ENCODE results near the gene EHBP1L1.

EHBP1L1 gene

DNA sequence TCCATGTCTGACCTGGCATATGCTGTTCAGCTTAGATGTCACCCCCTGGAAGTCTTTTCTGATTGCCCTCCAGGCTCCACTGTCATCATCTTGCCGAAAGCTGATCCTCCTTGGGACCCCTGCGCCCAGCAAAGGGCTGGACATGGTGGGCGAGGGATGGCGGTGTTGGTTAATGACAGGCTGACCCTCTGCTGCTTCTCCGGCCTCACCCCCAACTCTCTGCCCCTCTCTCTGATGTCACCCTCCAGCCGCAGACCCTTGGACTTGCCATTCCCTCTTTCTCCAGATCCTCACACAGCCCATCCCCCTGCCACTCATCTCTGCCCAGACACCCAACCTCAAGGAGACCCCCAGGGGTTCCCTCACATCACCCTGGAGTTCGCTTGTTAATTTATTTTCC is 2.3 kb downstream of the EHBP1L1 start:
- H3K9me3 Mint-ChIP-seq, result no peaks in the 10 kb centered on the region
- peak overlapping the region; percentile 66 for H3K27ac Mint-ChIP-seq
- H3K4me1 Mint-ChIP-seq, result peaks cover 35% of the 10 kb centered on the region
- H3K27me3 Mint-ChIP-seq, result no peaks in the 10 kb centered on the region
- peak overlapping the region; percentile 36 for H3K4me3 Mint-ChIP-seq
- H3K36me3 Mint-ChIP-seq, result no peaks in the 10 kb centered on the region

DNA sequence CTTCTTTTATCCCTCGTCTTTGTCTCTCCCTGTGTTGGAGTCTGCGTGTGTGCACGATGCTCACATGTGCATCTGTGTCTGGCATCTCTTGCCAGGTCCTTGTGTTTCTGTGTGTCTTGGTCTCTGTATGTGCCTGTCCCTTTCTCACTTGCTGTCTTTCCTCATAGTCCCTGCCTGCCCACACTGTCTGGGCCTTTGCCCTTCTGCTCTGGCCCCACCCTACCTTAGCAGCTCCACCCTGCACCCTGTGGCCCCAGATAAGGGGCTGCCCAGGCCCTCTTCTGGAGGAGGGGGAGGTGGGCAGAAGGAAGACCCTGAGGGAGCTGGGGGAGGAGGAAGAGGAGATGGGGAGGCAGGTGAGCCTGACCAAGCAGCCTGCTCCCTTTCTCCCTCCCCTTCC is 2.8 kb downstream of the EHBP1L1 start:
- Mint-ChIP-seq H3K4me1 (peaks cover 32% of the 10 kb centered on the region), H3K36me3 (no peaks in the 10 kb centered on the region), H3K27ac (peak overlapping the region; percentile 66), H3K9me3 (no peaks in the 10 kb centered on the region), H3K4me3 (peak overlapping the region; percentile 3), H3K27me3 (no peaks in the 10 kb centered on the region)

- H3K27me3 Mint-ChIP-seq, result no peaks in the 10 kb centered on the region
- no peak overlapping the region for H3K4me3 Mint-ChIP-seq
- no peaks in the 10 kb centered on the region for H3K9me3 Mint-ChIP-seq
- H3K27ac Mint-ChIP-seq, result no peak overlapping the region
- H3K4me1 Mint-ChIP-seq, result peaks cover 29% of the 10 kb centered on the region
- H3K36me3 Mint-ChIP-seq, result no peaks in the 10 kb centered on the region
These were observed 3.4 kb downstream of the EHBP1L1 start for GRCh38 chr11:65579291-65579690.

DNA sequence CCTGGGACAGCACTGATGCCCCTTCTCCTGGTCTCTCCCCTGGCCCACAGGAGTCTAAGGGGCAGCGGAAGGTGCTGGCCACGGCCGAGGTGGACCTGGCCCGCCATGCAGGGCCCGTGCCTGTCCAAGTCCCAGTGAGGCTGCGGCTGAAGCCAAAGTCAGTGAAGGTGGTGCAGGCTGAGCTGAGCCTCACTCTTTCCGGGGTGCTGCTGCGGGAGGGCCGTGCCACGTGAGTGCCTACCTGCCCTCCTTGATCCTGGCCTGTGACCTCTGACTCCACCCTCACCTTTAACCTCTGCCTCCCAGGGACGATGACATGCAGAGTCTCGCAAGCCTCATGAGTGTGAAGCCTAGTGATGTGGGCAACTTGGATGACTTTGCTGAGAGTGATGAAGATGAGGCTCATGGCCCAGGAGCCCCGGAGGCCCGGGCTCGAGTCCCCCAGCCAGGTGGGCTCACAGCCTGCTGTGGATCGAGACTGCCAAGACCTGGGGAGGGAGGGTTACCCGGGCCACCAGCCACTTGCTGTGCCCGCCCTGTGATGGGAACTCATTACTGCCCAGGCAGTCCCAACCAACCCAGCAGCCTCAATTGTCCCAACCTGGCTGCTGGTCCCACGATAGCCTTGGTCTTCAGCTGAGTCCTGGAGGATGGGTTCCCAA is 4.3 kb downstream of the EHBP1L1 start:
- Mint-ChIP-seq H3K4me1 (peaks cover 23% of the 10 kb centered on the region), H3K27ac (no peak overlapping the region), H3K36me3 (no peaks in the 10 kb centered on the region), H3K4me3 (no peak overlapping the region), H3K27me3 (no peaks in the 10 kb centered on the region), H3K9me3 (no peaks in the 10 kb centered on the region)

DNA sequence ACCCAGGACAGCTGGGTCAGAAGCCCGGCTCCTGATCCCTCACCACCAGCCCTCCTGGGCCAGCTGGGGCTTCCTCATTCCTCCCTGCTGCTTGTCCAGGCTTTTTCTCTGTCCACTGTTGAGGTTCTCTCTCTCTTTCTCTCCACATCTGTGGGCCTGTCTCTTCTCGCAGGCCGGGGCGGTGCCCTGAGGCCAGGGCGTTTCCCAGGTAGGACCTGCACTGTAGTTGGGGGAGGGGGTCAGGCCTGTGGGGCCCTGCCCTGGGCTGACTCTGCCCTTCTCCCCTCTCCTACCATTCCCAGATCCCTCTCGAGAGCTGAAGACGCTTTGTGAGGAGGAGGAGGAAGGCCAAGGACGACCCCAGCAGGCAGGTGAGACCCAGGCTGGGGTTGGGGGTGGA is 4.9 kb downstream of the EHBP1L1 start:
- no peaks in the 10 kb centered on the region for H3K9me3 Mint-ChIP-seq
- H3K27ac Mint-ChIP-seq, result no peak overlapping the region
- H3K36me3 Mint-ChIP-seq, result no peaks in the 10 kb centered on the region
- H3K27me3 Mint-ChIP-seq, result no peaks in the 10 kb centered on the region
- peaks cover 18% of the 10 kb centered on the region for H3K4me1 Mint-ChIP-seq
- H3K4me3 Mint-ChIP-seq, result no peak overlapping the region

GRCh38 chr11:65581928-65582327 is 6.1 kb downstream of the EHBP1L1 start:
- Mint-ChIP-seq H3K4me3 (no peak overlapping the region), H3K9me3 (no peaks in the 10 kb centered on the region)

DNA sequence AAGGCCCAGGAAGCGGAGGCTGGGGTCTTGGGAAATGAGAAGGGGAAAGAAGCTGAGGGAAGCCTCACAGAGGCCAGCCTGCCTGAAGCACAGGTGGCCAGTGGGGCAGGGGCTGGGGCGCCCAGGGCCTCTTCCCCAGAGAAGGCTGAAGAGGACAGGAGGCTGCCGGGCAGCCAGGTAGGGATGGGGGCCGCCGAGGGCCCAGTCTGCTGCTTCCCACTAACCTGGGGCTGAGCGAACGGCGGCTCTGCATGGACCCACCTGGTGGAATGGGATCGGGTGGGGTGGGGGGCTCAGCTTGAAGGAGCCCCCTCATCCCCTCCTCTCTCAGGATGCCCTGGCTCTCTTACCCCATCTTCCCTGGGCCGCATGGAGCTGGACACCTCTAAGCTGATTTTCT is 7.7 kb downstream of the EHBP1L1 start:
- H3K4me3 Mint-ChIP-seq, result no peak overlapping the region
- H3K9me3 Mint-ChIP-seq, result no peaks in the 10 kb centered on the region
- peaks cover 21% of the 10 kb centered on the region for H3K4me1 Mint-ChIP-seq
- no peaks in the 10 kb centered on the region for H3K36me3 Mint-ChIP-seq
- H3K27me3 Mint-ChIP-seq, result no peaks in the 10 kb centered on the region
- H3K27ac Mint-ChIP-seq, result no peak overlapping the region

More at GRCh38 chr11:65581928-65582327, 6.1 kb downstream of the EHBP1L1 start:
- no peaks in the 10 kb centered on the region for H3K27me3 Mint-ChIP-seq
- peak overlapping the region; percentile 46 for H3K27ac Mint-ChIP-seq
- H3K36me3 Mint-ChIP-seq, result no peaks in the 10 kb centered on the region
- peaks cover 20% of the 10 kb centered on the region for H3K4me1 Mint-ChIP-seq

DNA sequence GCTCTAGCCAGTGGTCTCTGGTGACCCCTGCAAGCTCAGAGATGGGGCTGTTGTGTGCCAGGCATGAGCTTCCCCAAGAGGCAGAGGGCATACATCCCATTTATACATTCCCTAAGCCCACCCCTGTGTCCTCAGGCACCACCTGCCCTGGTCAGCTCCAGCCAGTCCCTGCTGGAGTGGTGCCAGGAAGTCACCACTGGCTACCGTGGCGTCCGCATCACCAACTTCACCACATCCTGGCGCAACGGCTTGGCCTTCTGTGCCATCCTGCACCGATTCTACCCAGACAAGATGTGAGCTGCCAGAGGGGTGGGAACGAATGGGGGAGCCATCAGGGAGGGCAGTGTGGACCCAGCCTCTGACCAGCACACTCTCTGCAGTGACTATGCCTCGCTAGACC is 8.3 kb downstream of the EHBP1L1 start:
- peak overlapping the region; percentile 30 for H3K27ac Mint-ChIP-seq
- H3K36me3 Mint-ChIP-seq, result no peaks in the 10 kb centered on the region
- H3K4me1 Mint-ChIP-seq, result peaks cover 23% of the 10 kb centered on the region
- no peak overlapping the region for H3K4me3 Mint-ChIP-seq
- H3K27me3 Mint-ChIP-seq, result no peaks in the 10 kb centered on the region
- no peaks in the 10 kb centered on the region for H3K9me3 Mint-ChIP-seq

GRCh38 chr11:65584723-65585171 is 8.9 kb downstream of the EHBP1L1 start:
- no peak overlapping the region for H3K27ac Mint-ChIP-seq
- no peaks in the 10 kb centered on the region for H3K9me3 Mint-ChIP-seq
- no peaks in the 10 kb centered on the region for H3K36me3 Mint-ChIP-seq
- no peaks in the 10 kb centered on the region for H3K27me3 Mint-ChIP-seq
- peaks cover 23% of the 10 kb centered on the region for H3K4me1 Mint-ChIP-seq
- H3K4me3 Mint-ChIP-seq, result no peak overlapping the region

- Mint-ChIP-seq H3K4me3 (no peak overlapping the region), H3K36me3 (no peaks in the 10 kb centered on the region), H3K9me3 (no peaks in the 10 kb centered on the region), H3K27me3 (no peaks in the 10 kb centered on the region), H3K4me1 (peaks cover 23% of the 10 kb centered on the region), H3K27ac (no peak overlapping the region)
These were observed 9.8 kb downstream of the EHBP1L1 start for GRCh38 chr11:65585396-65586246.

DNA sequence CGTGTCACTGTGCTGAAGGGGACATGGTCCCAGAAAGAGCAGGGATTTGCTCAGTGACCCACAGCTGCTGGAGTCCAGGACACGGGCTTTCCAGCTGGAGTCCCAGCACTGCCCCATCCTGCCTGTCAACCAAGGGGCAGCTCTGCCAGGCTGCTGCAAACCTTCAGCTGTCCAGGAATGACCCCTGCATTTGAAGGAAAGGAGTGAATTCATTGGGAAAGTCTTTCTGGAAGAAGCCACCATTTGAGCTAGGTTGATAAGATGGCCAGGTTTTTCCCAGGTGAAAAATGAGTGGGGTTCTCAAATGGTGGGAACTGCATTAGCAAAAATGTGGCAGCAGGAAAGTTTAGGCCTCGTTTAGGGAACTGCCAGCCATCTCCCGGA is 10.4 kb downstream of the EHBP1L1 start:
- H3K27me3 Mint-ChIP-seq, result no peaks in the 10 kb centered on the region
- no peaks in the 10 kb centered on the region for H3K36me3 Mint-ChIP-seq
- H3K27ac Mint-ChIP-seq, result no peak overlapping the region
- H3K4me3 Mint-ChIP-seq, result no peak overlapping the region
- peaks cover 23% of the 10 kb centered on the region for H3K4me1 Mint-ChIP-seq
- no peaks in the 10 kb centered on the region for H3K9me3 Mint-ChIP-seq

- no peak overlapping the region for H3K4me3 Mint-ChIP-seq
- no peak overlapping the region for H3K27ac Mint-ChIP-seq
- no peaks in the 10 kb centered on the region for H3K36me3 Mint-ChIP-seq
- no peaks in the 10 kb centered on the region for H3K9me3 Mint-ChIP-seq
- no peaks in the 10 kb centered on the region for H3K27me3 Mint-ChIP-seq
- peaks cover 23% of the 10 kb centered on the region for H3K4me1 Mint-ChIP-seq
These were observed 10.8 kb downstream of the EHBP1L1 start for GRCh38 chr11:65586676-65587075.

DNA sequence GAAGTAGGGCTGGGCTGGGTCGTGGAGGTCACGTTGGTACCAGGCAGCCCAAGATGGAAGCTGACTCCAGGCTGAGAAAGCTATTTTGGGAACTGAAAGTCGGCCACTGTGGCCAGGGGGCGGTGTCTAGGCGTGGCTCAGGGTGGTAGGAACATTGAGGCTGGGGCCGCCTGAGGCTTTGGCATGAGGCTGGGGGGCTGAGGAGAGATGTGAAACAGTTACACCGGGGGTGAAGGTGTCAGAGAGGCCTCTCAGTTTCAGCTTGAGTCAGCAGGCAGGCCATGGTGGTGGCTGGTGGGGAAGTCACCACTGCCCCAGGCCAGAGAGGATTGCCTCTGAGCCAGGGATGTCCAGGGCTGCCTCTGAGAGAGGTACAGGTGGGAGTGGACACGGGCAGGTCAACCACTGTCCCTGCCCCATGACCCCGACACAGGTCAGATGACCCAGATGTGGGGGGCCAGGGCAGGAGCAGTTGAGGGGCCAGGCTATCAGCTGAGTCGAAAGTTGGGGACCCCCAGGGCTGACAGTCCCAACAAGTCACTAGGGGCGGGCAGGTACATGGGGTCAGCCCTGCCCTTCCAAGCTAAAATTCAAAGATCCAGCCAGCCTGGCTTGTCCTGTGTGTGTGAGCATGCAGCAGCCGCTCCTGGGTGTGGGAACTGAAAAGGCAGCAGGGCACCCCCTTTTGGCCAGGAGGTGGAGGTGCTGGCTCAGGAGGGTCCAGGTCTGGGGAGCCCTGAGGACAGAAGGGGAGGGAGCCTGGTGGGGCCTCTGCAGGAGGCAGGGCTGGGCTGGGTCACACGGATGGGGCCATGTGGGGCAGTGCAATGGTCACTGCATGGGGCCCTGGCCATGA is 12.6 kb downstream of the EHBP1L1 start:
- peaks cover 23% of the 10 kb centered on the region for H3K4me1 Mint-ChIP-seq
- H3K36me3 Mint-ChIP-seq, result no peaks in the 10 kb centered on the region
- H3K27ac Mint-ChIP-seq, result peak overlapping the region; percentile 37
- H3K4me3 Mint-ChIP-seq, result peak overlapping the region; percentile 19
- no peaks in the 10 kb centered on the region for H3K27me3 Mint-ChIP-seq
- H3K9me3 Mint-ChIP-seq, result no peaks in the 10 kb centered on the region

GRCh38 chr11:65589444-65590239 is 13.8 kb downstream of the EHBP1L1 start:
- H3K4me1 Mint-ChIP-seq, result peaks cover 23% of the 10 kb centered on the region
- no peaks in the 10 kb centered on the region for H3K36me3 Mint-ChIP-seq
- no peak overlapping the region for H3K27ac Mint-ChIP-seq
- H3K4me3 Mint-ChIP-seq, result no peak overlapping the region
- no peaks in the 10 kb centered on the region for H3K27me3 Mint-ChIP-seq
- no peaks in the 10 kb centered on the region for H3K9me3 Mint-ChIP-seq

DNA sequence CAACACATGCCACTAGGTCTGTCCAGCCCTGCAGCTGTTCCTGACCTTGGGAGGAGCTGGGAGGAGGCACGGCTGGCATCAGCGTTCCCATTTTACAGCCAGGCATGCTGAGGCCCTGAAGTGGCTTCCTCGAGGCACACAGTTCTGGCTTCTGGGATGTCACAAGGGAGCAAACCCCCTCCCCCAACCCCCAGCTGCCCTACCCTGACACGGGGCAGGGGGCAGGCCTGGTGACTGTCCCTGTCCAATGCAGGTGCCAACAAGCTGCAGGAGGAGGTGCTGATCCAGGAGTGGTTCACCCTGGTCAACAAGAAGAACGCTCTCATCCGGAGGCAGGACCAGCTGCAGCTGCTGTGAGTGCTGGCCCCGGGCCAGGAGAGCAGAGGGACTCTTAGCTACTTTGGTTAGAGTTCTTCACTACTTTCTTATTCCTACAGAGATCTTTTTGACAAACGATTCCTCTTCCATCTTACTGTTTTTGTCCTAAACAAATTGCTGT is 14.4 kb downstream of the EHBP1L1 start:
- no peaks in the 10 kb centered on the region for H3K27me3 Mint-ChIP-seq
- no peaks in the 10 kb centered on the region for H3K36me3 Mint-ChIP-seq
- H3K9me3 Mint-ChIP-seq, result no peaks in the 10 kb centered on the region
- no peak overlapping the region for H3K4me3 Mint-ChIP-seq
- peaks cover 28% of the 10 kb centered on the region for H3K4me1 Mint-ChIP-seq
- no peak overlapping the region for H3K27ac Mint-ChIP-seq

Measured in activated naive CD4-positive, alpha-beta T cell treated with anti-CD3 and anti-CD28 coated beads, Interleukin-2, amount 50 U/mL, for 24 hours (primary cell).